Osteocyte (in vitro differentiated cells): ENCODE results near the gene BEAN1. TPM values are rescaled to one million over a fixed set of nuclear protein-coding genes. Genes with fewer than 3 reads are reported as not detected.
A peak's percentile ranks its signal among the peaks of the same experiment; 100 is the strongest.

Experiments
- DNase-seq: peaks from one replicate; pipeline ENCODE4 v3.0.0; 2021; ENCODE audit warnings: mixed read lengths; ENCODE audit not compliant: unreplicated experiment; ENCODE audit errors: extremely low spot score
- H3K27ac Mint-ChIP-seq: one replicate; pipeline ENCODE4 v1.8.0; 2021; ENCODE audit warnings: mild to moderate bottlenecking, mixed read lengths; ENCODE audit not compliant: unreplicated experiment
- H3K27me3 Mint-ChIP-seq: one replicate; pipeline ENCODE4 v1.8.0; 2021; ENCODE audit warnings: mixed read lengths; ENCODE audit not compliant: unreplicated experiment
- H3K36me3 Mint-ChIP-seq: one replicate; pipeline ENCODE4 v1.8.0; 2021; ENCODE audit warnings: mixed read lengths; ENCODE audit not compliant: unreplicated experiment
- H3K4me1 Mint-ChIP-seq: one replicate; pipeline ENCODE4 v1.8.0; 2021; ENCODE audit warnings: mixed read lengths; ENCODE audit not compliant: unreplicated experiment
- H3K4me3 Mint-ChIP-seq: one replicate; pipeline ENCODE4 v1.8.0; 2021; ENCODE audit warnings: mild to moderate bottlenecking, moderate library complexity, mixed read lengths; ENCODE audit not compliant: unreplicated experiment
- H3K9me3 Mint-ChIP-seq: one replicate; pipeline ENCODE4 v1.8.0; 2021; ENCODE audit warnings: mixed read lengths; ENCODE audit not compliant: unreplicated experiment
- CTCF ChIP-seq: fragments of 200-600 bp; sonication (generic); IDR thresholded peaks from 2 replicates; pipeline ENCODE4 v1.5.0; 2021; ENCODE audit warnings: antibody characterized with exemption, mild to moderate bottlenecking, moderate library complexity
- total RNA-seq: library from RNA; stranded (reverse); gene quantifications from 2 replicates; pipeline ENCODE4 v1.2.1, GENCODE V29; 2021

Gene BEAN1
- total RNA-seq, 1 donor from 2014 or later = 0.97 TPM

GRCh38 chr16:66473051-66473571 is 46.0 kb downstream of the BEAN1 start:
- no peaks in the 10 kb centered on the region for H3K4me1 Mint-ChIP-seq
- H3K27me3 Mint-ChIP-seq = peaks cover 32% of the 10 kb centered on the region
- no peaks in the 10 kb centered on the region for H3K9me3 Mint-ChIP-seq
- no peak for TF ChIP-seq CTCF
- H3K4me3 Mint-ChIP-seq = no peak overlapping the region
- no peak for DNase-seq
- H3K36me3 Mint-ChIP-seq = no peaks in the 10 kb centered on the region
- H3K27ac Mint-ChIP-seq = no peak overlapping the region

GRCh38 chr16:66473654-66474519 is 46.8 kb downstream of the BEAN1 start:
- no peak for TF ChIP-seq CTCF
- Mint-ChIP-seq H3K9me3 (no peaks in the 10 kb centered on the region), H3K27me3 (peaks cover 30% of the 10 kb centered on the region), H3K27ac (no peak overlapping the region), H3K4me3 (no peak overlapping the region), H3K36me3 (no peaks in the 10 kb centered on the region), H3K4me1 (peaks cover 2% of the 10 kb centered on the region)
- peak; percentile 75 for DNase-seq

- Mint-ChIP-seq H3K36me3 (no peaks in the 10 kb centered on the region), H3K9me3 (no peaks in the 10 kb centered on the region), H3K27ac (no peak overlapping the region), H3K4me1 (peaks cover 2% of the 10 kb centered on the region), H3K27me3 (peaks cover 26% of the 10 kb centered on the region), H3K4me3 (no peak overlapping the region)
- TF ChIP-seq CTCF = no peak
- peak; percentile 40 for DNase-seq
These were observed 47.7 kb downstream of the BEAN1 start for GRCh38 chr16:66474750-66475199.

GRCh38 chr16:66475232-66475631 is 48.1 kb downstream of the BEAN1 start:
- no peak for TF ChIP-seq CTCF
- Mint-ChIP-seq H3K36me3 (no peaks in the 10 kb centered on the region), H3K27ac (no peak overlapping the region), H3K4me3 (no peak overlapping the region), H3K27me3 (peaks cover 23% of the 10 kb centered on the region), H3K4me1 (peaks cover 2% of the 10 kb centered on the region), H3K9me3 (no peaks in the 10 kb centered on the region)
- DNase-seq = peak; percentile 72

GRCh38 chr16:66476328-66477027 is 49.4 kb downstream of the BEAN1 start:
- TF ChIP-seq CTCF = no peak
- peaks cover 20% of the 10 kb centered on the region for H3K27me3 Mint-ChIP-seq
- no peaks in the 10 kb centered on the region for H3K9me3 Mint-ChIP-seq
- DNase-seq = peak; percentile 60
- H3K27ac Mint-ChIP-seq = no peak overlapping the region
- no peak overlapping the region for H3K4me3 Mint-ChIP-seq
- H3K36me3 Mint-ChIP-seq = no peaks in the 10 kb centered on the region
- peaks cover 2% of the 10 kb centered on the region for H3K4me1 Mint-ChIP-seq
